ENCODE measurements around the gene CD81. TPM values are rescaled to one million over a fixed set of nuclear protein-coding genes. Genes with fewer than 3 reads are reported as not detected.

CD81 gene
- total and polyA plus RNA-seq, 2 donors (not counting 1 experiment from before 2014, with no cell fraction given): 438 to 611 TPM

DNA sequence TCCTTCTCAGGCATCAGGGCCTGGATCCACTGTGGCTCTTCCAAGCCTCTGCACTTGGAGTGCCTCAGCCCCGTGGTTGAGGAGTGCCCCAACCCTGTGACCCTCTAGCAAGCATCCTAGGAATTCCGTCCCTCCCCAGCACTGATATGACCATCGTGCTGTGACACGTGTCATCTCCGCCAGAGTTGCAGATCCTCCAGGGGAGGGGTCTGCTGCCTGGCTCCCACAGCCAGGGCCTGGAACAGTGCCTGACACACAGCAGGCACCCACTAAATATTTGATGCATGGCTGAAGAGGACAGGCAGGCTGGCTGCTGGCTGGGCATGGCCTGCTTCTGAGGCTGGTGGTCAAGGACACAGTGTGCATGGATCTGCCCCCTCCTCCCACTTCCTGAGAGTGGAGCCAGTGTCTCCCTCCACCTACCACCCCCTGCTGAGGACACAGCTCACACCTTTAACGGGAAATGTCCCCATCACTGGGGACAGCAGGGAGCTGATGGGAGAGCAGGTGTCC lies 1.7 kb upstream of the CD81 start:
- no peak overlapping the region for H3K4me3 ChIP-seq (replicated peaks in 1 of 4; ENCODE audit: control extremely low read depth in 1 of 4, insufficient read depth in 1 of 4, low read depth in 3 of 4, low read length in 4 of 4)
- TF ChIP-seq EZH2 (IDR thresholded peaks at IDR 0.05; ENCODE audit: low read length, missing control alignments) (no peak), CTCF (conservative IDR thresholded peaks at IDR 0.05 in 1 of 2, IDR thresholded peaks at IDR 0.05 in 1 of 2; ENCODE audit: low read depth in 1 of 2, low read length in 2 of 2) (no peak)
- H3K4me2 ChIP-seq (ENCODE audit: extremely low read depth, insufficient read depth, low read length): no peak overlapping the region
- peaks cover 2% of the 10 kb centered on the region for H3K36me3 ChIP-seq (ENCODE audit: control insufficient read depth, insufficient read depth, low read length)
- H3K9me3 ChIP-seq (ENCODE audit: control insufficient read depth, insufficient read depth, low read depth, low read length): no peaks in the 10 kb centered on the region
- H4K20me1 ChIP-seq (ENCODE audit: control insufficient read depth, extremely low read depth, insufficient read depth, low read length): no peaks in the 10 kb centered on the region
- peaks cover 2% of the 10 kb centered on the region for H3K27me3 ChIP-seq (ENCODE audit: control insufficient read depth, insufficient read depth, low read length)
- H3K27ac ChIP-seq (ENCODE audit: insufficient read depth, low read length): no peak overlapping the region
- peaks cover 8% of the 10 kb centered on the region for H3K4me1 ChIP-seq (ENCODE audit: control insufficient read depth, extremely low read depth, insufficient read depth, low read length)
- no peak overlapping the region for H2AFZ ChIP-seq (ENCODE audit: low read length)
- no peak overlapping the region for H3K9ac ChIP-seq (ENCODE audit: insufficient read depth, low read length)
- H3K79me2 ChIP-seq (ENCODE audit: control insufficient read depth, insufficient read depth, low read length): peaks cover 31% of the 10 kb centered on the region
- DNase-seq (ENCODE audit: low read depth in 2 of 2): no peak

- Histone ChIP-seq H3K36me3 (ENCODE audit: control insufficient read depth, insufficient read depth, low read length) (peaks cover 4% of the 10 kb centered on the region), H3K4me2 (ENCODE audit: extremely low read depth, insufficient read depth, low read length) (no peak overlapping the region), H4K20me1 (ENCODE audit: control insufficient read depth, extremely low read depth, insufficient read depth, low read length) (peaks cover 4% of the 10 kb centered on the region), H2AFZ (ENCODE audit: low read length) (no peak overlapping the region), H3K79me2 (ENCODE audit: control insufficient read depth, insufficient read depth, low read length) (peaks cover 37% of the 10 kb centered on the region), H3K9me3 (ENCODE audit: control insufficient read depth, insufficient read depth, low read depth, low read length) (no peaks in the 10 kb centered on the region), H3K4me1 (ENCODE audit: control insufficient read depth, extremely low read depth, insufficient read depth, low read length) (peaks cover 14% of the 10 kb centered on the region), H3K27me3 (ENCODE audit: control insufficient read depth, insufficient read depth, low read length) (peaks cover 2% of the 10 kb centered on the region), H3K4me3 (replicated peaks in 1 of 4; ENCODE audit: control extremely low read depth in 1 of 4, insufficient read depth in 1 of 4, low read depth in 3 of 4, low read length in 4 of 4) (no peak overlapping the region), H3K27ac (ENCODE audit: insufficient read depth, low read length) (no peak overlapping the region), H3K9ac (ENCODE audit: insufficient read depth, low read length) (no peak overlapping the region)
- no peak for DNase-seq (ENCODE audit: low read depth in 2 of 2)
- TF ChIP-seq EZH2 (IDR thresholded peaks at IDR 0.05; ENCODE audit: low read length, missing control alignments): no peak
- TF ChIP-seq CTCF (conservative IDR thresholded peaks at IDR 0.05 in 1 of 2, IDR thresholded peaks at IDR 0.05 in 1 of 2; ENCODE audit: low read depth in 1 of 2, low read length in 2 of 2): no peak
Measured at GRCh38 chr11:2375964-2376551, 1.1 kb upstream of the CD81 start.

GRCh38 chr11:2377511-2378443 lies 667 bp downstream of the CD81 start:
- Histone ChIP-seq H3K9me3 (ENCODE audit: control insufficient read depth, insufficient read depth, low read depth, low read length) (no peaks in the 10 kb centered on the region), H2AFZ (ENCODE audit: low read length) (no peak overlapping the region), H3K27ac (ENCODE audit: insufficient read depth, low read length) (peak overlapping the region; percentile 93), H3K9ac (ENCODE audit: insufficient read depth, low read length) (peak overlapping the region; percentile 84), H3K79me2 (ENCODE audit: control insufficient read depth, insufficient read depth, low read length) (peaks cover 54% of the 10 kb centered on the region), H3K27me3 (ENCODE audit: control insufficient read depth, insufficient read depth, low read length) (peaks cover 2% of the 10 kb centered on the region), H4K20me1 (ENCODE audit: control insufficient read depth, extremely low read depth, insufficient read depth, low read length) (peaks cover 5% of the 10 kb centered on the region), H3K4me3 (replicated peaks in 1 of 4; ENCODE audit: control extremely low read depth in 1 of 4, insufficient read depth in 1 of 4, low read depth in 3 of 4, low read length in 4 of 4) (peak overlapping the region; percentile 77 to 98 (median 96)), H3K4me2 (ENCODE audit: extremely low read depth, insufficient read depth, low read length) (peak overlapping the region; percentile 85), H3K36me3 (ENCODE audit: control insufficient read depth, insufficient read depth, low read length) (peaks cover 7% of the 10 kb centered on the region), H3K4me1 (ENCODE audit: control insufficient read depth, extremely low read depth, insufficient read depth, low read length) (peaks cover 28% of the 10 kb centered on the region)
- TF ChIP-seq CTCF (conservative IDR thresholded peaks at IDR 0.05 in 1 of 2, IDR thresholded peaks at IDR 0.05 in 1 of 2; ENCODE audit: low read depth in 1 of 2, low read length in 2 of 2) (no peak), EZH2 (IDR thresholded peaks at IDR 0.05; ENCODE audit: low read length, missing control alignments) (no peak)
- peak; percentile 45 to 54 for DNase-seq (ENCODE audit: low read depth in 2 of 2)
